Gastrocnemius medialis (tissue), 4 donors: ENCODE results near the gene CSNK1G1. TPM values are rescaled to one million over a fixed set of nuclear protein-coding genes. Genes with fewer than 3 reads are reported as not detected.

Experiments
- ATAC-seq, 2 donors: fragments of 150-250 bp; one replicate each; pipeline ENCODE4 v1.9.1; 2016
- DNase-seq, 2 donors: peaks; one replicate each; pipeline ENCODE4 v3.0.0-alpha.2; 2019
- H3K27ac ChIP-seq, 4 donors: fragments of 200-600 bp; sonication (generic); 1 replicate in 1 of 4; 2 replicates in 3 of 4; pipeline ENCODE4 v1.5.1; 2016 to 2018; ENCODE audit warnings: mild to moderate bottlenecking in 2 of 4, moderate library complexity in 1 of 4
- H3K27me3 ChIP-seq, 3 donors: fragments of 200-600 bp; sonication (generic) in 2 of 3; 1 replicate in 1 of 3; 2 replicates in 2 of 3; pipeline versions ENCODE4 v1.5.1 to v1.6.0; 2016 to 2019; ENCODE audit warnings: mild to moderate bottlenecking in 1 of 3, moderate library complexity in 1 of 3
- H3K36me3 ChIP-seq, 2 donors: fragments of 200-600 bp; sonication (generic) in 1 of 2; one replicate each; pipeline ENCODE4 v1.5.1; 2017 to 2018
- H3K4me1 ChIP-seq, 2 donors: fragments of 200-600 bp; sonication (generic) in 1 of 2; one replicate each; pipeline ENCODE4 v1.5.1; 2016 to 2017; ENCODE audit warnings: mild to moderate bottlenecking in 2 of 2
- H3K4me3 ChIP-seq, 4 donors: fragments of 200-600 bp; sonication (generic) in 3 of 4; 1 replicate in 1 of 4; 2 replicates in 3 of 4; pipeline ENCODE4 v1.5.1; 2016 to 2019; ENCODE audit warnings: mild to moderate bottlenecking in 2 of 4
- H3K9me3 ChIP-seq, 3 donors: fragments of 200-600 bp; sonication (generic) in 2 of 3; 1 replicate in 1 of 3; 2 replicates in 2 of 3; pipeline ENCODE4 v1.5.1; 2016 to 2019
- CTCF ChIP-seq, 5 experiments: fragments of 450-650 bp in 3 of 5; fragments of 200-600 bp in 2 of 5; sonication (generic) in 2 of 5; IDR thresholded peaks in 4 of 5; conservative IDR thresholded peaks in 1 of 5; 1 replicate in 4 of 5; 2 replicates in 1 of 5; pipeline ENCODE4 v1.5.1; 2016 to 2019; ENCODE audit warnings: antibody characterized with exemption in 5 of 5, mild to moderate bottlenecking in 3 of 5, moderate library complexity in 3 of 5
- POLR2A ChIP-seq, 2 donors: fragments of 450-650 bp; IDR thresholded peaks; one replicate each; pipeline ENCODE4 v1.6.1; 2017; ENCODE audit warnings: antibody characterized with exemption in 2 of 2, mild to moderate bottlenecking in 2 of 2, moderate library complexity in 2 of 2
- in situ Hi-C, 4 donors: fragments of 200-750 bp; cut with MboI; loops; one replicate each; pipeline versions ENCODE4 v1.15.0 to v1.8.0; 2017; ENCODE audit warnings: low sequenced_read_pairs in 4 of 4
- intact Hi-C: fragments of 100-400 bp; cut with DNase I; formaldehyde crosslinking; loops from one replicate; pipeline ENCODE4 v1.15.1; 2023; ENCODE audit warnings: low total_unique reads
- total RNA-seq, 4 donors: library from RNA; depleted of rRNA; stranded (reverse); fragments of >200 nt; gene quantifications; one replicate each; pipeline versions ENCODE4 v1.1.0 to v1.2.3, GENCODE V29; 2016

The CSNK1G1 gene
- total RNA-seq, 4 donors from 2014 or later: 5.3 to 26.6 (median 6.5) TPM

GRCh38 chr15:64284042-64284441 lies 71.9 kb downstream of the CSNK1G1 start:
- in situ Hi-C loops: no loop called here

DNA sequence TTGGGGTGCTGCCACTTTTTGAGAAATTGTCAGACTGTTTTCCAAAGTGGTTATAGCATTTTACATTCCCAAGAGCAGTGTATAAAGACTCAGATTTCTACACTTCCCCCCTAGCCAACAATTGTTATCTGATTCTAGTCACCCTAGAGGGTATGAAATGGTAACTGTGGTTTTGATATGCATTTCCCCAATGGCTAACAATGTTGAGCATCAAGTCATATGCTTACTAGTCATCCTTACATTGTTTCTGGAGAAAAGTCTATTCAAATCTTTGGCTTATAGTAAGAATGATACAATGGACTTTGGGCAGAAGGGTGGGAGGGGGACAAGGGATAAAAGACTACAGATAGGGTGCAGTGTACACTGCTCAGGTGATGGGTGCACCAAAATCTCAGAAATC lies 73.3 kb downstream of the CSNK1G1 start:
- Histone ChIP-seq H3K36me3 (no peaks in the 10 kb centered on the region), H3K27me3 (no peaks in the 10 kb centered on the region), H3K9me3 (no peaks in the 10 kb centered on the region), H3K27ac (no peak overlapping the region), H3K4me3 (no peak overlapping the region), H3K4me1 (peaks cover 4 to 5% of the 10 kb centered on the region in 2 donors)
- intact Hi-C loops (no loop called here), in situ Hi-C loops (no loop called here)
- TF ChIP-seq POLR2A (IDR thresholded peaks at IDR 0.05) (no peak), CTCF (IDR thresholded peaks at IDR 0.05 in 4 of 5, conservative IDR thresholded peaks at IDR 0.05 in 1 of 5) (no peak)
- ATAC-seq (no peak), DNase-seq (no peak)

More at GRCh38 chr15:64284042-64284441, 71.9 kb downstream of the CSNK1G1 start:
- DNase-seq (no peak), ATAC-seq (no peak)
- H3K27me3 ChIP-seq: no peaks in the 10 kb centered on the region
- H3K4me1 ChIP-seq: peaks cover 6 to 8% of the 10 kb centered on the region in 2 donors
- no peak overlapping the region for H3K4me3 ChIP-seq
- H3K9me3 ChIP-seq: no peaks in the 10 kb centered on the region
- intact Hi-C loops: no loop called here
- H3K27ac ChIP-seq: no peak overlapping the region
- TF ChIP-seq CTCF (IDR thresholded peaks at IDR 0.05 in 4 of 5, conservative IDR thresholded peaks at IDR 0.05 in 1 of 5) (no peak), POLR2A (IDR thresholded peaks at IDR 0.05) (no peak)
- H3K36me3 ChIP-seq: no peaks in the 10 kb centered on the region

GRCh38 chr15:64279131-64279530 lies 76.8 kb downstream of the CSNK1G1 start:
- TF ChIP-seq POLR2A (IDR thresholded peaks at IDR 0.05) (no peak), CTCF (IDR thresholded peaks at IDR 0.05 in 4 of 5, conservative IDR thresholded peaks at IDR 0.05 in 1 of 5) (no peak)
- Histone ChIP-seq H3K27me3 (no peaks in the 10 kb centered on the region), H3K27ac (no peak overlapping the region), H3K36me3 (no peaks in the 10 kb centered on the region), H3K4me3 (no peak overlapping the region), H3K9me3 (no peaks in the 10 kb centered on the region), H3K4me1 (peaks cover 0 to 6% of the 10 kb centered on the region in 2 donors)
- ATAC-seq (no peak), DNase-seq (no peak)
- in situ Hi-C loops: no loop called here
- intact Hi-C loops: no loop called here

DNA sequence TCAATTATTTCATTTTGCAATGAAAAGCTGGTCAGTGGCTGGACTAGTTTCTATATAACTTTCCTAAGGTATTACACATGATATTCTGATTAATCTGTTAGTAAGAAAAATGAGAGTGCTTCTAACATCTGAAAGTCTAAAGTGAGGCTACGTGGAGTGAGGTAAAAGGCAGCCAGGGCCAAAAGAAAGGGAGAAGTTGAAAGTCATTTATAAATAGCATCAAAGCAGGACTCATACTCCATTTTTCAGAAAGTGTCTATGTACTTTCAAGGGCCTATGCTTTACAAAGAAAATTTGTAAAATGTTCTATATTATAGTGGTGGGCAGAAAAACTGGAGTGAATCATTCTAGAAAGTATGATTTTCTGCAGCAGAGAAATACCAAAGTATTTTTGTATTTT lies 80.0 kb downstream of the CSNK1G1 start:
- Histone ChIP-seq H3K9me3 (no peaks in the 10 kb centered on the region), H3K36me3 (no peaks in the 10 kb centered on the region), H3K27me3 (no peaks in the 10 kb centered on the region), H3K27ac (no peak overlapping the region), H3K4me1 (peaks cover 0 to 6% of the 10 kb centered on the region in 2 donors), H3K4me3 (no peak overlapping the region)
- TF ChIP-seq CTCF (IDR thresholded peaks at IDR 0.05 in 4 of 5, conservative IDR thresholded peaks at IDR 0.05 in 1 of 5) (no peak), POLR2A (IDR thresholded peaks at IDR 0.05) (no peak)
- intact Hi-C loops: no loop called here
- in situ Hi-C loops: no loop called here
- ATAC-seq (no peak), DNase-seq (no peak)

- Histone ChIP-seq H3K27me3 (no peaks in the 10 kb centered on the region), H3K27ac (no peak overlapping the region), H3K4me3 (no peak overlapping the region), H3K9me3 (no peaks in the 10 kb centered on the region), H3K36me3 (no peaks in the 10 kb centered on the region), H3K4me1 (peaks cover 0 to 6% of the 10 kb centered on the region in 2 donors)
- TF ChIP-seq POLR2A (IDR thresholded peaks at IDR 0.05) (no peak), CTCF (IDR thresholded peaks at IDR 0.05 in 4 of 5, conservative IDR thresholded peaks at IDR 0.05 in 1 of 5) (no peak)
- DNase-seq: no peak
- ATAC-seq: no peak
- in situ Hi-C loops (no loop called here), intact Hi-C loops (no loop called here)
Observed at GRCh38 chr15:64274341-64274950, 81.5 kb downstream of the CSNK1G1 start.
